ENCODE measurements around the gene RAB3B. TPM values are rescaled to one million over a fixed set of nuclear protein-coding genes. Genes with fewer than 3 reads are reported as not detected.

The RAB3B gene
- total RNA-seq, 2 donors from 2014 or later: 0.04 TPM; not detected in 1

DNA sequence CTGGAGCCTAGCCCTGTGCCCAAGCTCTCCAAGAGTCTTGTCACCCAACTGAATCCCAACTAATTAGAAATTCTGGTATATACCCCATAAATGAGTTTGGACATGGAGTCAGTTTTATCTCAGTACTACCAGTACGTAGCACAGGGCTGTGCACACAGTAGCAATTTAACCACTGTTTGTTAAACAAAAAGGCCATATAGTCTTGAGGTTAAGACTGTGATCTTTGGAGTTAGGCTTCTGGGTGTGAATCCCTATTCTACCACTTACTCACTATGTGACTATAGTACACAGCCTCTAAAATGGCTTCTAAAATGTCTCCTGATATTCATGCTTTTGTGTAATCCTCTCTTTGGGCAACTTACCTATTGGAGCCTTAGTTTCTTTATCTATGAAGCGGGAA lies 48.2 kb downstream of the RAB3B start:
- TF ChIP-seq, protein P1, sequence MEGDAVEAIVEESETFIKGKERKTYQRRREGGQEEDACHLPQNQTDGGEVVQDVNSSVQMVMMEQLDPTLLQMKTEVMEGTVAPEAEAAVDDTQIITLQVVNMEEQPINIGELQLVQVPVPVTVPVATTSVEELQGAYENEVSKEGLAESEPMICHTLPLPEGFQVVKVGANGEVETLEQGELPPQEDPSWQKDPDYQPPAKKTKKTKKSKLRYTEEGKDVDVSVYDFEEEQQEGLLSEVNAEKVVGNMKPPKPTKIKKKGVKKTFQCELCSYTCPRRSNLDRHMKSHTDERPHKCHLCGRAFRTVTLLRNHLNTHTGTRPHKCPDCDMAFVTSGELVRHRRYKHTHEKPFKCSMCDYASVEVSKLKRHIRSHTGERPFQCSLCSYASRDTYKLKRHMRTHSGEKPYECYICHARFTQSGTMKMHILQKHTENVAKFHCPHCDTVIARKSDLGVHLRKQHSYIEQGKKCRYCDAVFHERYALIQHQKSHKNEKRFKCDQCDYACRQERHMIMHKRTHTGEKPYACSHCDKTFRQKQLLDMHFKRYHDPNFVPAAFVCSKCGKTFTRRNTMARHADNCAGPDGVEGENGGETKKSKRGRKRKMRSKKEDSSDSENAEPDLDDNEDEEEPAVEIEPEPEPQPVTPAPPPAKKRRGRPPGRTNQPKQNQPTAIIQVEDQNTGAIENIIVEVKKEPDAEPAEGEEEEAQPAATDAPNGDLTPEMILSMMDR (IDR thresholded peaks at IDR 0.05): no peak
- no peaks in the 10 kb centered on the region for H3K4me1 ChIP-seq
- peaks cover 0 to 17% of the 10 kb centered on the region in 2 donors for H3K9me3 ChIP-seq
- H3K36me3 ChIP-seq: no peaks in the 10 kb centered on the region
- H3K27me3 ChIP-seq: no peaks in the 10 kb centered on the region
- H3K4me3 ChIP-seq: no peak overlapping the region
- no peak for DNase-seq (ENCODE audit: low spot score)
- no peak overlapping the region for H3K27ac ChIP-seq

DNA sequence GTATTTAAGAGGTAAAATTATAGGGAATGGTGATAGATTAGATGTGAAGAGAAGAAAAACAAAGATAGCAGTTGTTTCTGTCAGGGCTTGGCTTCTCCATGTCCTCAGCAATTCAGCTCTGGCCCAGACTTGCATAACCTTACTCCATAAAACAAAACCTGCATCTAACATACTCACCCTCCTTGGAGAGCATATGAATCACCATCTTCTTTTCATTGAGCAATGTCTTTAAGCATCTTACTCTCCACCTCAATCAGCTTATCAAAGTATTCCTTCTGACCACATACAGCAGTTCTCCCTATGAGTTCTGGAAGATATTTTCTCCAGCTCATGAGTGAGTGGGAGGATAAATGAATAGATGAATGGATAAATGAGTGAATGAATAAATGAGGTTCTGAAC lies 49.0 kb downstream of the RAB3B start:
- no peak for DNase-seq (ENCODE audit: low spot score)
- no peaks in the 10 kb centered on the region for H3K27me3 ChIP-seq
- peaks cover 0 to 17% of the 10 kb centered on the region in 2 donors for H3K9me3 ChIP-seq
- H3K4me1 ChIP-seq: no peaks in the 10 kb centered on the region
- no peak overlapping the region for H3K4me3 ChIP-seq
- no peak overlapping the region for H3K27ac ChIP-seq
- TF ChIP-seq, protein P1 (IDR thresholded peaks at IDR 0.05): no peak
- H3K36me3 ChIP-seq: no peaks in the 10 kb centered on the region

DNA sequence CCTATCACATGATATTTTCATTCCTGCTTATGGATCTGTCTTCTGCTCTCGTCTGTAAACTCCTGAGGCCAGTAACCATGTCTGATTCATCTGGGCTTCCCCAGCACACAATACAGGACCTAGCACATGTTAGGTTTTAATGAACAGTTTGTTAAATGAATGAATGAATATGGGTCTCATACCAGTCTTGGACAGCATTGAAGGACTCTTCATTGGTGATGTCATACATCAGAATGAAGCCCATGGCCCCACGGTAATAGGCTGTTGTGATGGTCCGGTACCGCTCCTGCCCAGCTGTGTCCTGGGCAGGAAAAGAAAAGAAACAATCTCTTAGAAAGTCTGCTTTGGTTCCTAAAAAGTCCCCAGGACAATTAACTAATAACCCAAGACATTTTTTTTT lies 53.4 kb downstream of the RAB3B start:
- Histone ChIP-seq H3K27ac (no peak overlapping the region), H3K4me3 (no peak overlapping the region)

DNA sequence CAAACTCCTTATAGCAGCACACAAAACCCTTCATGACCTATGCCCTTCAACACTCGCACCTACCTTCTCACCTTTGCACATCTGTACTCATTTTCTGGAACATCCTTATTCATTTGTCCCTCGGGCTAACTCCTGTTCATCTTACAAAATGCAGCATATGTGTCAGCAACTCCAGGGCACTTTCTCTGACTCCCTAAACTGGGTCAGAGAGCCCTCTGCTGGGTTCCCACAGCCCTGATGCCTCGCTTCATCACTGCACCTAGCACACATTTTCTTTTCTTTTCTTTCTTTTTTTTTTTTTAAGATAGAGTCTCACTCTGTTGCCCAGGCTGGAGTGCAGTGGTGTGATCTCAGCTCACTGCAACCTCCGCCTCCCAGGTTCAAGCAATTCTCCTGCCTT lies 54.0 kb downstream of the RAB3B start:
- H3K4me1 ChIP-seq: no peaks in the 10 kb centered on the region
- no peak overlapping the region for H3K27ac ChIP-seq
- H3K36me3 ChIP-seq: no peaks in the 10 kb centered on the region
- H3K4me3 ChIP-seq: no peak overlapping the region
- TF ChIP-seq, protein P1 (IDR thresholded peaks at IDR 0.05): no peak
- H3K27me3 ChIP-seq: no peaks in the 10 kb centered on the region
- peaks cover 0 to 9% of the 10 kb centered on the region in 2 donors for H3K9me3 ChIP-seq
- no peak for DNase-seq (ENCODE audit: low spot score)

More for the DNA sequence above, 53.4 kb downstream of the RAB3B start:
- Histone ChIP-seq H3K9me3 (peaks cover 0 to 15% of the 10 kb centered on the region in 2 donors), H3K27me3 (no peaks in the 10 kb centered on the region), H3K36me3 (no peaks in the 10 kb centered on the region), H3K4me1 (no peaks in the 10 kb centered on the region)
- no peak for DNase-seq (ENCODE audit: low spot score)
- TF ChIP-seq, protein P1 (IDR thresholded peaks at IDR 0.05): no peak

DNA sequence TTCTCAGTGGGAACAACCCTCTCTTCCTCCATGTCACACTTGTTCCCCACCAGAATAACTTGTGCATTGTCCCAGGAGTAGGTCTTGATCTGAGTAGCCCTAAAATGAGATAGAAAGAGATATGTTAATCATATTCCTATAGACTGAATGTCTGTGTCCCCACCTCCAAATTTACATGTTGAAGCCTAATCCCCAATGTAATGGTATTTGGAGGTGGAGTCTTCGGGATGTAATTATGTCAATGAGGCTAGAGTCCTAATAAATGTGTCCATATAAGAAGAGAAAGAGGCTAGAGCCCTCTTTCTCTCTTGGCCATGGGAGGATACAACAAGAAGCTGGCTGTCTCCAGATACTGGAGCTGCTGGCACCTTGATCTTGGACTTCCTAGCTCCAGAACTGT lies 57.2 kb downstream of the RAB3B start:
- TF ChIP-seq, protein P1 (IDR thresholded peaks at IDR 0.05): no peak
- H3K27me3 ChIP-seq: no peaks in the 10 kb centered on the region
- no peak overlapping the region for H3K4me3 ChIP-seq
- H3K36me3 ChIP-seq: no peaks in the 10 kb centered on the region
- no peaks in the 10 kb centered on the region for H3K9me3 ChIP-seq
- no peak for DNase-seq (ENCODE audit: low spot score)
- H3K27ac ChIP-seq: no peak overlapping the region
- no peaks in the 10 kb centered on the region for H3K4me1 ChIP-seq

DNA sequence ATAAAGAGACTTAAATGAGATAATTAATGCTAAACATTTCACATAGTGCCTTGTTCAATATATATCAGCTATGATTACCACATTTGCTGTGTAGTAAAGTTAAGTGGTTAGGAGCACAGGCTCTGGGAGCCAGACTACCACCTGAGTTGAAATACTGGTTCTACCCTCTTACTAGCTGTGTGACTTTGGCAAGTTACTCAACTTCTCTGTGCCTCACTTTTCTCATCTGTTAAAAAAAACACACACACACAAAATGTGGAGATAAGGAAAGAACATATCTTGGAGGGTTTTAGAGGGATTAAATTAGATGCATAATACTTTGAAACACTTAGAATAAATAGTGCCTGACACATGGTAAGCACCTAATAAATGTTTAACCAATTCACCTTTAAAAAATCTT lies 60.2 kb downstream of the RAB3B start:
- H3K9me3 ChIP-seq: no peaks in the 10 kb centered on the region
- H3K27ac ChIP-seq: no peak overlapping the region
- H3K4me1 ChIP-seq: no peaks in the 10 kb centered on the region
- no peaks in the 10 kb centered on the region for H3K27me3 ChIP-seq
- TF ChIP-seq, protein P1 (IDR thresholded peaks at IDR 0.05): no peak
- DNase-seq (ENCODE audit: low spot score): no peak
- H3K36me3 ChIP-seq: no peaks in the 10 kb centered on the region
- no peak overlapping the region for H3K4me3 ChIP-seq
